BJ (cell line): ENCODE data around the gene SLC43A1. TPM values are rescaled to one million over a fixed set of nuclear protein-coding genes. Genes with fewer than 3 reads are reported as not detected.

ENCODE experiments used
- CTCF ChIA-PET: fragments of 350-600 bp; formaldehyde crosslinking; extraction: SDS; loops from one replicate; lab custom pipeline; 2021; ENCODE audit warnings: antibody characterized with exemption, inconsistent platforms; lab: Yijun Ruan, JAX
- POLR2A ChIA-PET: fragments of 300-600 bp; sonication (Branson Sonifier 250); formaldehyde crosslinking; extraction: SDS; loops from one replicate; lab custom pipeline; 2021; ENCODE audit warnings: antibody characterized with exemption; lab: Charles Lee
- DNase-seq: peaks from one replicate; pipeline ENCODE4 v3.0.0-alpha.2; 2011; ENCODE audit warnings: low read depth
- H3K27me3 ChIP-seq: 2 replicates; pipeline ENCODE4 v1.6.0; 2011; ENCODE audit warnings: low read length; ENCODE audit not compliant: control insufficient read depth, insufficient read depth
- H3K36me3 ChIP-seq: 2 replicates; pipeline ENCODE4 v1.5.1; 2011; ENCODE audit warnings: low read length; ENCODE audit not compliant: control insufficient read depth, insufficient read depth
- H3K4me3 ChIP-seq: 2 replicates; pipeline ENCODE4 v1.5.1; 2011; ENCODE audit warnings: low read depth, mild to moderate bottlenecking, control low read depth, low read length
- CTCF ChIP-seq: IDR thresholded peaks from 2 replicates; pipeline ENCODE4 v1.5.1; 2011; ENCODE audit warnings: low read depth, mild to moderate bottlenecking, control low read depth, inconsistent platforms, low read length, moderate library complexity; ENCODE audit not compliant: insufficient read depth
- polyA plus RNA-seq: library from polyadenylated mRNA; depleted of rRNA; stranded (reverse); fragments of >200 nt; gene quantifications from 2 replicates; pipeline ENCODE4 v1.2.3, GENCODE V29; 2011

The SLC43A1 gene
- polyA plus RNA-seq, 1 experiment = 23.4 TPM

GRCh38 chr11:57479021-57479663 is 36.4 kb downstream of the SLC43A1 start:
- ChIA-PET POLR2A (no interaction called here), CTCF (interaction anchor here (1.3 to 10.3 kb wide), 6 partner anchors 17 to 1045 kb away, joined by 3 to 188 read pairs (median 10); partner anchors contain the start of gene RTN4RL2)
- peaks cover 18% of the 10 kb centered on the region for H3K27me3 ChIP-seq
- no peak for TF ChIP-seq CTCF
- no peak for DNase-seq
- no peaks in the 10 kb centered on the region; the same call in 1 of the 2 replicates for H3K36me3 ChIP-seq
- H3K4me3 ChIP-seq = no peak overlapping the region

GRCh38 chr11:57477507-57478189 is 37.9 kb downstream of the SLC43A1 start:
- TF ChIP-seq CTCF = no peak
- ChIA-PET POLR2A (no interaction called here), CTCF (interaction anchor here (0.6 to 10.3 kb wide), 13 partner anchors 17 to 1047 kb away, joined by 3 to 188 read pairs (median 4); partner anchors contain the start of genes RTN4RL2, SLC43A1 and UBE2L6)
- H3K36me3 ChIP-seq = no peaks in the 10 kb centered on the region
- peaks cover 15% of the 10 kb centered on the region for H3K27me3 ChIP-seq
- H3K4me3 ChIP-seq = no peak overlapping the region
- DNase-seq = no peak

GRCh38 chr11:57476757-57477506 is 38.6 kb downstream of the SLC43A1 start:
- TF ChIP-seq CTCF = peak; percentile 72
- Histone ChIP-seq H3K36me3 (no peaks in the 10 kb centered on the region), H3K27me3 (peaks cover 11% of the 10 kb centered on the region), H3K4me3 (peak overlapping the region; percentile 38)
- DNase-seq = no peak
- ChIA-PET CTCF (interaction anchor here (0.6 to 10.3 kb wide), 13 partner anchors 17 to 164 kb away, joined by 3 to 188 read pairs (median 4); partner anchors contain the start of genes RTN4RL2, SLC43A1 and UBE2L6), POLR2A (no interaction called here)

GRCh38 chr11:57476047-57476756 is 39.3 kb downstream of the SLC43A1 start:
- H3K27me3 ChIP-seq = peaks cover 10% of the 10 kb centered on the region
- ChIA-PET POLR2A (no interaction called here), CTCF (interaction anchor here (0.6 to 10.3 kb wide), 8 partner anchors 16 to 165 kb away, joined by 3 to 188 read pairs (median 6); partner anchors contain the start of gene RTN4RL2)
- TF ChIP-seq CTCF = no peak
- H3K36me3 ChIP-seq = no peaks in the 10 kb centered on the region
- no peak for DNase-seq
- peak overlapping the region; percentile 38 for H3K4me3 ChIP-seq
